Hepatocyte (in vitro differentiated cells): ENCODE results near the gene DDIAS. TPM values are rescaled to one million over a fixed set of nuclear protein-coding genes. Genes with fewer than 3 reads are reported as not detected.

Experiments used
- DNase-seq: peaks from one replicate; pipeline ENCODE4 v3.0.0-alpha.2; 2016; ENCODE audit warnings: low spot score
- H2AFZ ChIP-seq: fragments of 200-600 bp; sonication (generic); 2 replicates; pipeline ENCODE4 v1.6.0; 2016; ENCODE audit warnings: antibody characterized with exemption, mild to moderate bottlenecking
- H3K27ac ChIP-seq: fragments of 200-600 bp; sonication (generic); 2 replicates; pipeline ENCODE4 v1.5.1; 2016; ENCODE audit warnings: mild to moderate bottlenecking
- H3K27me3 ChIP-seq: fragments of 200-600 bp; sonication (generic); 2 replicates; pipeline ENCODE4 v1.6.1; 2016
- H3K36me3 ChIP-seq: fragments of 200-600 bp; sonication (generic); replicated peaks from 2 replicates; pipeline ENCODE4 v1.5.1; 2016; ENCODE audit warnings: low read depth; ENCODE audit not compliant: insufficient read depth
- H3K4me1 ChIP-seq: fragments of 200-600 bp; sonication (generic); 2 replicates; pipeline ENCODE4 v1.5.1; 2016; ENCODE audit warnings: mild to moderate bottlenecking, moderate library complexity; ENCODE audit not compliant: insufficient read depth
- H3K4me2 ChIP-seq: fragments of 200-600 bp; sonication (generic); 2 replicates; pipeline ENCODE4 v1.6.0; 2016
- H3K4me3 ChIP-seq: fragments of 200-600 bp; sonication (generic); 2 replicates; pipeline ENCODE4 v1.5.1; 2016; ENCODE audit warnings: mild to moderate bottlenecking
- H3K79me2 ChIP-seq: fragments of 200-600 bp; sonication (generic); 2 replicates; pipeline ENCODE4 v1.6.0; 2017; ENCODE audit warnings: mild to moderate bottlenecking
- H3K9me2 ChIP-seq: fragments of 200-600 bp; sonication (generic); replicated peaks from 2 replicates; pipeline ENCODE4 v1.6.0; 2017; ENCODE audit warnings: mild to moderate bottlenecking; ENCODE audit not compliant: insufficient read depth
- H3K9me3 ChIP-seq: fragments of 200-600 bp; sonication (generic); 2 replicates; pipeline ENCODE4 v1.5.1; 2016; ENCODE audit warnings: low read depth, mild to moderate bottlenecking
- H4K20me1 ChIP-seq: fragments of 200-600 bp; sonication (generic); 2 replicates; pipeline ENCODE4 v1.6.0; 2016; ENCODE audit warnings: mild to moderate bottlenecking; ENCODE audit not compliant: insufficient read depth, poor library complexity, severe bottlenecking
- CTCF ChIP-seq: fragments of 200-600 bp; sonication (generic); IDR thresholded peaks from 2 replicates; pipeline ENCODE4 v1.5.1; 2016; ENCODE audit warnings: antibody characterized with exemption, mild to moderate bottlenecking; ENCODE audit not compliant: poor library complexity
- EZH2 ChIP-seq: fragments of 200-600 bp; sonication (generic); IDR thresholded peaks from 2 replicates; pipeline ENCODE4 v1.6.1; 2016; ENCODE audit warnings: antibody characterized with exemption, mild to moderate bottlenecking, borderline replicate concordance
- EZH2phosphoT487 ChIP-seq: fragments of 200-600 bp; sonication (generic); IDR thresholded peaks from one replicate; pipeline ENCODE4 v1.6.1; 2018; ENCODE audit warnings: antibody characterized with exemption, mild to moderate bottlenecking, low read depth, moderate library complexity; ENCODE audit not compliant: unreplicated experiment, severe bottlenecking
- WGBS: methylation state at CpG from one replicate; pipeline ENCODE4 v1.1.6; 2016; ENCODE audit warnings: low lambda C conversion rate; ENCODE audit errors: missing lambda C conversion rate; 5-methylcytosine and 5-hydroxymethylcytosine counted together
- polyA plus RNA-seq: library from polyadenylated mRNA; unstranded; fragments of >200 nt; fragmentation: Nextera tagmentation; extraction: Ambion mirVana; gene quantifications from 2 replicates; pipeline ENCODE4 v1.2.1, GENCODE V29; 2016
- total RNA-seq: library from RNA; depleted of rRNA; stranded (reverse); fragments of >200 nt; gene quantifications from 2 replicates; pipeline ENCODE4 v1.2.3, GENCODE V29; 2014

Gene DDIAS
- total and polyA plus RNA-seq, 2 experiments from 2014 or later = 0.92 to 2.6 TPM

- H3K4me3 ChIP-seq = no peak overlapping the region
- no peaks in the 10 kb centered on the region for H3K27me3 ChIP-seq
- no peaks in the 10 kb centered on the region for H3K9me2 ChIP-seq
- H2AFZ ChIP-seq = no peak overlapping the region
- H3K36me3 ChIP-seq = no peaks in the 10 kb centered on the region
- H3K4me1 ChIP-seq = no peaks in the 10 kb centered on the region
- H3K4me2 ChIP-seq = no peak overlapping the region
- H3K79me2 ChIP-seq = no peaks in the 10 kb centered on the region
- H3K27ac ChIP-seq = no peak overlapping the region
- H3K9me3 ChIP-seq = no peaks in the 10 kb centered on the region
- TF ChIP-seq CTCF = no peak
- no peak for TF ChIP-seq EZH2phosphoT487
- no peak for TF ChIP-seq EZH2
- H4K20me1 ChIP-seq = no peaks in the 10 kb centered on the region
- no peak for DNase-seq
- WGBS = 97% methylated on average over 9 of the region's 10 CpGs
Measured at GRCh38 chr11:82929121-82929520, 27.6 kb downstream of the DDIAS start.

GRCh38 chr11:82930229-82930628, 28.7 kb downstream of the DDIAS start:
- Histone ChIP-seq H2AFZ (no peak overlapping the region), H3K27ac (no peak overlapping the region), H3K27me3 (no peaks in the 10 kb centered on the region), H4K20me1 (no peaks in the 10 kb centered on the region), H3K9me3 (no peaks in the 10 kb centered on the region), H3K4me1 (no peaks in the 10 kb centered on the region), H3K79me2 (no peaks in the 10 kb centered on the region), H3K4me3 (no peak overlapping the region), H3K36me3 (no peaks in the 10 kb centered on the region), H3K4me2 (no peak overlapping the region), H3K9me2 (no peaks in the 10 kb centered on the region)
- DNase-seq = no peak
- TF ChIP-seq EZH2 (no peak), EZH2phosphoT487 (no peak), CTCF (no peak)
- 62% methylated on average over 3 of the region's 3 CpGs for WGBS

GRCh38 chr11:82930734-82931133, 29.2 kb downstream of the DDIAS start:
- H2AFZ ChIP-seq = no peak overlapping the region
- no peak for DNase-seq
- 76% methylated on average over 2 of the region's 2 CpGs for WGBS
- TF ChIP-seq CTCF (no peak), EZH2phosphoT487 (no peak), EZH2 (no peak)
- no peaks in the 10 kb centered on the region for H4K20me1 ChIP-seq
- H3K27me3 ChIP-seq = no peaks in the 10 kb centered on the region
- H3K4me2 ChIP-seq = no peak overlapping the region
- no peak overlapping the region for H3K4me3 ChIP-seq
- H3K9me3 ChIP-seq = no peaks in the 10 kb centered on the region
- H3K36me3 ChIP-seq = no peaks in the 10 kb centered on the region
- H3K27ac ChIP-seq = no peak overlapping the region
- no peaks in the 10 kb centered on the region for H3K79me2 ChIP-seq
- no peaks in the 10 kb centered on the region for H3K4me1 ChIP-seq
- H3K9me2 ChIP-seq = no peaks in the 10 kb centered on the region

- no peak for TF ChIP-seq EZH2
- no peak for TF ChIP-seq EZH2phosphoT487
- TF ChIP-seq CTCF = no peak
- WGBS = 100% methylated on average over 1 of the region's 1 CpG
- Histone ChIP-seq H3K4me3 (no peak overlapping the region), H3K27ac (no peak overlapping the region), H3K9me3 (no peaks in the 10 kb centered on the region), H3K36me3 (no peaks in the 10 kb centered on the region), H2AFZ (no peak overlapping the region), H3K4me1 (no peaks in the 10 kb centered on the region), H3K79me2 (no peaks in the 10 kb centered on the region), H3K4me2 (no peak overlapping the region), H4K20me1 (no peaks in the 10 kb centered on the region), H3K27me3 (no peaks in the 10 kb centered on the region), H3K9me2 (no peaks in the 10 kb centered on the region)
- no peak for DNase-seq
Measured at GRCh38 chr11:82932564-82932963, 31.0 kb downstream of the DDIAS start.
